ENCODE data around the gene UBE2D1.

Gene UBE2D1

GRCh38 chr10:58350619-58351323 is 16.0 kb downstream of the UBE2D1 start (continued):
- TF ChIP-seq, protein P1, sequence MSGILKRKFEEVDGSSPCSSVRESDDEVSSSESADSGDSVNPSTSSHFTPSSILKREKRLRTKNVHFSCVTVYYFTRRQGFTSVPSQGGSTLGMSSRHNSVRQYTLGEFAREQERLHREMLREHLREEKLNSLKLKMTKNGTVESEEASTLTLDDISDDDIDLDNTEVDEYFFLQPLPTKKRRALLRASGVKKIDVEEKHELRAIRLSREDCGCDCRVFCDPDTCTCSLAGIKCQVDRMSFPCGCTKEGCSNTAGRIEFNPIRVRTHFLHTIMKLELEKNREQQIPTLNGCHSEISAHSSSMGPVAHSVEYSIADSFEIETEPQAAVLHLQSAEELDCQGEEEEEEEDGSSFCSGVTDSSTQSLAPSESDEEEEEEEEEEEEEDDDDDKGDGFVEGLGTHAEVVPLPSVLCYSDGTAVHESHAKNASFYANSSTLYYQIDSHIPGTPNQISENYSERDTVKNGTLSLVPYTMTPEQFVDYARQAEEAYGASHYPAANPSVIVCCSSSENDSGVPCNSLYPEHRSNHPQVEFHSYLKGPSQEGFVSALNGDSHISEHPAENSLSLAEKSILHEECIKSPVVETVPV (CRISPR knock-in tag; IDR thresholded peaks at IDR 0.05): no peak
- TF ChIP-seq ZC3H10 (CRISPR knock-in tag; IDR thresholded peaks at IDR 0.05) (no peak), ZNF8 (CRISPR knock-in tag; IDR thresholded peaks at IDR 0.05) (no peak), PPARA (CRISPR knock-in tag; IDR thresholded peaks at IDR 0.05; ENCODE audit: borderline replicate concordance) (no peak), TCF4 (CRISPR knock-in tag; IDR thresholded peaks at IDR 0.05; ENCODE audit: borderline replicate concordance) (no peak), BACH2 (CRISPR knock-in tag; IDR thresholded peaks at IDR 0.05; ENCODE audit: borderline replicate concordance) (no peak), ISL1 (CRISPR knock-in tag; IDR thresholded peaks at IDR 0.05) (no peak), RARB (CRISPR knock-in tag; IDR thresholded peaks at IDR 0.05) (no peak), CREB5 (CRISPR knock-in tag; IDR thresholded peaks at IDR 0.05; ENCODE audit: low read depth) (no peak), ZNF70 (CRISPR knock-in tag; IDR thresholded peaks at IDR 0.05) (no peak), ZFP30 (CRISPR knock-in tag; IDR thresholded peaks at IDR 0.05) (no peak), OSR1 (CRISPR knock-in tag; IDR thresholded peaks at IDR 0.05) (no peak)

DNA sequence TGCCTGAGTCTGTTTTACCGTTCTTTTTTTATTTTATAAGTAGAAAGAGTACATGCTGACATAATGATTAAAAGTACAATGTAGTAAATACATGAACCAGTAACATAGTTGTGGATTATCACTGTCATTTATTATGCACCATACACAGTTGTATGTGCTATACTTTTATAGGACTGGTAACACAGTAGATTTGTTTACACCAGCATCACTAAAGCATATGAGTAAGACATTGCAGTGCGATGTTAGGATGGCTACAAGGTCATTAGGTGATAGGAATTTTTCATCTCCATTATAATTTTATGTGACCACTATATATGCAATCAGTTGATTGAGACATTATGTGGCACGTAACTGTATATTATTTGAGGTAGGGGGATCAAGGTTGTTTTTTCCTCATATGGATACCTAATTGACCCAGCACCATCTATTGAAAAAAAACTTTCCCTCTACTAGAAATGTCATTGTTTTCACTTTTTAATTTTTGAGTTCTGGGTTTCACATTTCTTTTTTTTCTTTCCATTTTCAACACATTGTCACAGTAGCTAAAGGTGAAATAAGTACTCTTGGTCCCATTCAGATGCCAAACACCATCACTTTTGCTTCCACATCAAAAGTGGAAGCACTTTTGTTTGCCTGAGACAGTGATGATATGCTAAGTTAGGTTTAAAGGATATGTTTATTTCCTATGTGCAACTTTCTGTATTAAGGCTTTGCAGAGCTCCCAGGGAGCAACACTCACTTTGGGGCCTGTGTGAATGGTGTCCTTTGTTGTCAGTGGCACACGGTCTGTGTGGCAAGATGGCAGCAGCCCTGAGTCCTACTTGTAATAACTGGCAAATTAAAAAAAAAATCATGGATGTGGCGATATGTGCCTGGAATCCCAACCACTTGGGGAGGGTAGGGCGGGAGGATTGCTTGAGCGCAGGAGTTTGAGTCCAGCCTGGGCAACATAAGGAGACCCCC is 17.1 kb downstream of the UBE2D1 start:
- TF ChIP-seq RARB (CRISPR knock-in tag; IDR thresholded peaks at IDR 0.05): no peak
- ATAC-seq: no peak

DNA sequence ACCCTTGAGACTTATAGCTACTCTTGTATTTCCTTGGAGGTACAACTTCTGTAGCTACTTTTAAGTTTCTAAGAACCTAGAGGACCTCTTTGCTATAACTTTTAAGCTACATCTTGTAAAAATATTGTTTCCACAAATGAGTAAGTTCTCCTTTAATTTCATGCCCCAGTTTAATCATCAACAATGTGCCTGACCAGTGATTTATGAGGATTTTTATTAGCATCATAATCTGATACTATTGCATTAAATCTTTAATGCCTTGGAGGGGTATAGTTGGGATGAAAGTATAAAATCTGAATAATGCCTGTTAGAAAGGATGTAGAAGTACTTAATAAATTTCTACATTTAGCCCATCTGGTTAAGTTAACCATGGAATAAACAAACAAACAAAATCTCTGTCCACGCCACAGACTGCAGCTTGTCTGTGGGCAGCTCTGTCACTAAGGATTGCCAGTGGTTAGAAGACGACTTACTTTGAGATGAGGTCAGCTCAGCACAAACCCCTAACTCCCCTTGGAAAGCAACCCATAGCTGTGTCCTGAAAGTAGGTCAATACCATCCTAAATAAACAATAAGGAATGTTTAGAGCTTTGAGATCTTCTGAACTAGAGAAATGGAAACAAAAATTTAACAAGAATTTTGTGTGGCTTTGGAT is 18.3 kb downstream of the UBE2D1 start:
- TF ChIP-seq POU6F1 (CRISPR knock-in tag; IDR thresholded peaks at IDR 0.05; ENCODE audit: borderline replicate concordance, low read depth) (no peak), ARNTL (CRISPR knock-in tag; IDR thresholded peaks at IDR 0.05; ENCODE audit: borderline replicate concordance, low read depth) (no peak), TOX (CRISPR knock-in tag; IDR thresholded peaks at IDR 0.05; ENCODE audit: borderline replicate concordance) (no peak), SNAI2 (CRISPR knock-in tag; IDR thresholded peaks at IDR 0.05) (no peak), CREB5 (CRISPR knock-in tag; IDR thresholded peaks at IDR 0.05; ENCODE audit: low read depth) (no peak), ISL1 (CRISPR knock-in tag; IDR thresholded peaks at IDR 0.05) (no peak), ZFP3 (CRISPR knock-in tag; IDR thresholded peaks at IDR 0.05) (no peak), GLIS3 (CRISPR knock-in tag; IDR thresholded peaks at IDR 0.05) (no peak), PATZ1 (CRISPR knock-in tag; IDR thresholded peaks at IDR 0.05; ENCODE audit: borderline replicate concordance) (no peak), ESRRG (CRISPR knock-in tag; IDR thresholded peaks at IDR 0.05) (no peak), PPARA (CRISPR knock-in tag; IDR thresholded peaks at IDR 0.05; ENCODE audit: borderline replicate concordance) (no peak)
- no peak for ATAC-seq
